LHCN-M2 (cell line): ENCODE data around the gene KRTAP10-3. TPM values are rescaled to one million over a fixed set of nuclear protein-coding genes. Genes with fewer than 3 reads are reported as not detected.
A peak's percentile ranks its signal among the peaks of the same experiment; 100 is the strongest.

Experiments used
- DNase-seq: peaks from one replicate; pipeline ENCODE4 v3.0.0-alpha.2; 2012; ENCODE audit warnings: low read depth
- total RNA-seq: library from RNA; depleted of rRNA; stranded (reverse); fragments of >200 nt; gene quantifications from 2 replicates; pipeline ENCODE4 v1.2.3, GENCODE V29; 2014

KRTAP10-3 gene
- total RNA-seq, 1 experiment from 2014 or later, result not detected

DNA sequence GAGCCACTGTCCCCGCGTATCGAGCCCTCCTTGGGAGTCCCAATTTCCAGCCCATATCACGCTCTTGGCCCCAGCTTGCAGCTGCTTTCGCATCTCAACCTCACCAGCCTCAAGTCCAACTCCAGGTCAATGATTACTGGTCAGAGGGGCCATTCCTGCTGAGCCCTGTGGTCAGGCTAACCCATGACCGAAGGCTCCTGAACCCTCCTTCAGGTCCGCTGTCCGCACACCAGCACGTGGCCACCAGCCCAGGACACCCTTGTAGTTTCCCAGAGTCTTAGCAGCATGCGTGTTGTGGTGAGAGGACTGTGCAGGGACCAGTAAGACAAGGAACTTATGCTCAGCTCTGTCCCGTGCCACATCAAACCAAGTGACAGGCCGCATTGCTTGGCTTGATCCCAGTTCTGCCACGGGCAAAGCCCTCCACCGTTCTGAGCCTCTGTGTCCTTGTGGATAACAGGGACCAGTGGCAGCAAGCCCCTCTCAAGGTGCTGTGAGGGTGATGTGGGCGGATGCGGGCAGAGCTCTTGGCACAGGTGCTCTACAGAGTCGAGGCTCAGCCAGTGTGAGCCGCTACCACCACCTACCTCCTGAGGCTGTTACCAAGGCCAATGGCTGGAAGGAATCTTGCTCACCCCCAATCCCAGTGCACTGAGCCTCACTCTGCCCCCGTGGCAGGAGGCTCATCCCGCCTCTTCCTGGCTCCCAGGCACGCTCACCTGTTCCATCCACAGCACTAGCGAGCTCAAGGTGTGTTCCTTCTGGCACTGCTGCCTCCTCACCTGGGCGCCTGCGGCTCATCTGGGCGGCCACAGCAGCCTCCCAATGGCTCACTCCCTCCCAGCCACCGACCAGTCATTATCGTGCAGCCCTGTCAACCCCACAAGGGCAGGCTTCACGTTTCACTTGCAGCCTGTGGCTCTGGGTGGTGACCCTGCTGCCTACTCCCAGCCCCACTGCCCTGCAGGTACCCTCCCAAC is 39.0 kb downstream of the KRTAP10-3 start:
- DNase-seq, result no peak

DNA sequence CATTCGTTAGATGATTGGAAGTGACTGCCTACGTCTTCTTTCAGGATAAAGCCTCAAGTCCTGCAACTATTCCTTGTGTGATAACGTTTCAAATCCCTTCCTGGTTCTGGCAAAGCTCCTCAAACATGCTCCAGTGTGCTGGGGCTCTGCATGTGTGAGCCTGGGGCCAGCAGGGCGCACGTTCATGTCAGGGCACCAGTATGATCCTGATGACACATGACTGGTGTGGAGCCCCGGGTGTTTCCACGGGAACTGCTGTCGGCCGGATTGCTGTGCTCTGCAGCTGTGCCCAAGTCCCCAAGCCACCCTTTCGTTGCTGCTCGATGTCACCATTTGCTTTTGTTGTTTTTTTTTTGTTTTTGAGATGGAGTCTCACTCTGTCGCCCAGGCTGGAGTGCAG is 39.9 kb downstream of the KRTAP10-3 start:
- no peak for DNase-seq

GRCh38 chr21:44517175-44517899 is 41.3 kb downstream of the KRTAP10-3 start:
- DNase-seq, result no peak

DNA sequence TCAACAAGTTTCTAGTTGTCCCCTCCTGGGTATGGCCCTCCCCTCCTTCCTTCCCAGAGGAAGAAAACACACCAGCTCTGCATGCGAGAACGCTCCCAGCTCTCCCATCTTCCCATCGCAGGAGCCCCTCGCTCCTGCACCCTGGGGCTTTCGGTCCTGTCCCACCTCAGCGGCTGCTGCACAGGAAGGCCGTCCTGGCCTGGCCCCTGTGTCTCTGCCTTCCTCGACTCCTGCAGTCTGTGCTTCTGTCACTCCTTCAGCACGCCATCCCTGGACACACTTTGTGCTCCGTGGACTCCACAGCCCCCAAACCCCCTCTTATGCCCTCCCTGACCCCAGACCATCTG is 41.8 kb downstream of the KRTAP10-3 start:
- no peak for DNase-seq

DNA sequence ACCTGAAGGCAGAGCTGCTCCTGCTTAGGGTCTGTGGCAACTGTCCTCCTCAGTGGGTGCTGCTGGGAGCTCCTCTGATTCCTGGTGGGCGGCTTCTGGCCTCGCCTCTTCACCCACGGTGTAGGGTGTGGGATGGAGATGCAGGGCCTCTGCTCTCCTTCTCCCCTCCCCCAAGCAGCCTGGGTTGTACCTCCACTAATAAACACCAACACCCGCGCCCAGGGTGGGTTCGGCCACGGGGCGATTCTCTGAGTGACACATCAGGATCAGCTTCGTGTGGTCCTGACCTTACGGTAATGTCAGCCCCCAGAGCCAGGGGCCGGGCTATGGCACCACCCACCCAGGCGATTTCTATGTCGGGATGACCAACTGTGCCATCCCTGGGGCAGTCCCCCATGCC is 42.3 kb downstream of the KRTAP10-3 start:
- no peak for DNase-seq

DNA sequence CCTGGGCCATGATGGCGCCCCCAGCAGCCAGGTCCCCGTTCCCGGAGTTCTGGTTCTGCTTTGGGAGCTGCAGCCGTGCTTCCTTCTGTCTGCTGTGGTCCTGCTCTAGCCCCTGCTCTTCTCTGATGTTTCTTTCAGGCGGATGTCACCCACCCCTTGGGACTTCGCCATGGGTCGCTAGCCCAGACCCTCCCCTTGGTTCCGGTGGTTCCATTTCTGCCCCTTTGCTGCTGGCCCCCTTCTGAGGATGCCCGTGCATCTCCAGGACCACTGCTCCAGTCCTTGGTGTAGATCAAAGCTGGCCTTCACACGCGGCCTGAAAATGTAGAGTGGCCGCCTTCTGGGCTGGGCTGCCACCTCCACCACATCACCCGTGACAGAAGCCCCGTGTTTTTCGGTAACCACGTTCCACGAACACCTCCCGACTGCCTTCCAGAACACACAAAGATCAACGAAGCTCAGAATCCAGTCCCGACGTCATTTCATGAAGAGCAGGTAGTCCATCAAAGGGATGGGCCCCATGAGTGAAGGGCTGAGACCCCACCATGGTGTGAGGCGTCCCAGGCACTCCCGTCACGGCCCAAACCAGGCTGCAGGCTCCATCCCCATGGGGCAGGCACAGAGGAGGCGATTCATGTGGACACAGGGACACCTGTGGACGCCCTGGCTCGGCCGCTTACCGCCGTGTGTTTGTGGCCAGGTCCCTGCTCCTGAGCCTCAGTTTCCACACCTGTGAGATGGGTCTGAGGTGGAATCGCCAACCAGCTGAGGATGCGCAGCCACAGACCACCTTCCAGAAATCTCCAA is 43.0 kb downstream of the KRTAP10-3 start:
- DNase-seq, result no peak

DNA sequence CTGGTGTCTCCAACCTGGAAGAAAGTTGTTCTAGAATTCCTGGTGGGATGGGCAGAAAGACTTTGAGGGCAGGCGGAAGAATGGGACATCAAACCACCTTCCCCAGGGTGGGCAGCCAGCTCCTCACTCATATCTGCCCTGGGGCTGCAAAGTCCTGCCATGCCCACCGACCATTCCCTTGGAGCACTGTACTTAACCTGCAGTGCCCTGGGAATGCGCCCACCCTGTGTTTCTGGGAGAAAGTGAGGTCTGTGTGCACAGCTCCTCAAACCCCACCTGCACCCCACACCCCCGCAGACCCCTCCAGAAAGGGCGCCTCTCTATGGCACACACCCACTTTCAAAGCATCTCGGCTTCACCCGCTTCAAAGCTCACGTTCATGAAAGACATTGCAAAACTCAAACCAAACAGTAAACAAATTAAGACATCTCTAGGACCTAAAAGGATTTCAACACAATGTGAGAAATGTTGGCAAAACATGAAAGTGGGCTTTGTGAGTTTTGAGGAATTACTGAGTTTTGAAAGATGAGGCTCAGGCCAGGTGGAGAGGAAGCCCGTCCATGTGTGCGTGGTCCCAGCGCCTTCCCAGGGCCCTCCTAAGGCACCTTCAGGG is 43.7 kb downstream of the KRTAP10-3 start:
- DNase-seq, result no peak

- DNase-seq, result no peak
Observed at GRCh38 chr21:44514218-44514520, 44.4 kb downstream of the KRTAP10-3 start.

GRCh38 chr21:44513389-44514217 is 45.0 kb downstream of the KRTAP10-3 start:
- DNase-seq, result no peak

DNA sequence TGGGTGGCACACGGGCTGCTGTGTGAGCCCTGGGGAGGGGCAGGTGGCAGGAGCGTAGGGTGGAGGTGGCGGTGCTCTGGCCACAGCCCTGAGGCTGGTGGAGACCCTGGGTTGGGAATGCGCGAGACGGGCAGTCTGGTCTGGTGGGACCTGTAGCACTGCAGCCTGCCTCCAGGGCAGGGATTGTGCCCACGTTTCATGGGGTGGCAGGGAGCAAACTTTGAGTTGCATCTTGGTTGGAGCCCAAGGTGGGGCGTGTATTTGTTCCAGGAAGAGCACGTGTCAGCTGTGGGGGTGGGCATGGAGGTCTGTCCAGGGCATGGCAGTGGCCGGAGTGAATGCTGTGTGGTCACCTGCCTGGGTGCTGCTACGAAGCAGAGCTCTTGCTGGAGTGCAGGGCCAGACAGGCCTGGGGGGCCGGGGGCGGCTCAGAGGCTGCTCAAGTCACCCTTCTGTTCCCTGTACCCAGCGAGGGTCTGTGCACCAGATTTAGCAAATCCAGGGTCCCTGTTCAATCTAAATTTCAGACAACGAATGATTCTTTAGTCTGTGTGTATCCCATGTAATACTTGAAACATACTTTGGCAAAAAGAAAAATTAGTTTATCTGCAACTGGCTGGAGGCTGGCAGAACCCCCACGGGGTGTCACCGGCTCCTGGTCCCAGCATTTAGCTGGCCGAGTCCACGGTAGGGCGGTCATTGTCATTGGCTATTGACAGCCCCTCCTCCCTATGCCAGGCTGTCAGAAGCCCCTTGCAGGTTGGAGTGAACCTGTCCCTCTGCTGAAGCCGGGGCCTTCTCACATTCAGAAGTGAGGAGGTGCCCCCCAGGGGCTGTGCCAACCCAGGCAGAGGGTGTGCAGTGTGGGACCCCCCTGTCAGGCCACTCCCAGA is 45.9 kb downstream of the KRTAP10-3 start:
- no peak for DNase-seq

- no peak for DNase-seq
Observed at GRCh38 chr21:44511938-44512275, 46.7 kb downstream of the KRTAP10-3 start.

GRCh38 chr21:44511219-44511937 is 47.2 kb downstream of the KRTAP10-3 start:
- DNase-seq, result no peak

DNA sequence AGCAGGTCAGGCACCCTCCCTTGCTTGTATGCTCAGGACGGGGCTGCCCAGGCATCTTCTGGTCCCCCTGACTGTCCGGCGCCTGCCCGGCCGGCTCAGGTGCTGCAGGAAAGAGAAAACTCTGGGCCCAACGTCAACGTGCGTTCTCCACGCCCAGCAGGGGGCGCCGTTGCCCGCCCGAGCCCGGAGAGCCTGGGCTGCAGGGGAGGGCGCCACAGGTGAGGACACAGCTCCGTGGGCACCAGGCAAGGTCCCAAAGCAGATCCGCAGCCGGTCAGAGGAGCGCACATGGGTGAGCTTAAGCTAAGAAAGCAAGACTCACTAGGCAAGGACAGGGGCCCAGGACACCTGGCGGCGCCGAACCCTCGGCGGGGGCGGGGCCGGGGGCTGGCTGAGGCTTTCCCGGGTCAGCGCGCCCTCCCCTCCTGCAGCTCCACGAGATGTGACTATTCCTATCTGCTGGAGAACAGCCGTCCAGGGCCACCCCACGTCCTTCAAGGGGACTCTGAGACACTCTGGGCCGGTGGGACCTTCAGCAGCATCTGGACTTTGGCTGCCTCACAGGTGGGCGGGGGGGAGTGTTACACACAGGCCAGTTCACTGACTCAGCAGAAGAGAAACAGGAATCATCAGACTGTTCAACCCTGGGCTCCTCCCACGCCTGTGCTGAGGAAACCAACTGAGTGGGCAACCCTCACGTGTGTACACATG is 47.9 kb downstream of the KRTAP10-3 start:
- DNase-seq, result peak; percentile 5

GRCh38 chr21:44510109-44510507 is 48.5 kb downstream of the KRTAP10-3 start:
- no peak for DNase-seq

DNA sequence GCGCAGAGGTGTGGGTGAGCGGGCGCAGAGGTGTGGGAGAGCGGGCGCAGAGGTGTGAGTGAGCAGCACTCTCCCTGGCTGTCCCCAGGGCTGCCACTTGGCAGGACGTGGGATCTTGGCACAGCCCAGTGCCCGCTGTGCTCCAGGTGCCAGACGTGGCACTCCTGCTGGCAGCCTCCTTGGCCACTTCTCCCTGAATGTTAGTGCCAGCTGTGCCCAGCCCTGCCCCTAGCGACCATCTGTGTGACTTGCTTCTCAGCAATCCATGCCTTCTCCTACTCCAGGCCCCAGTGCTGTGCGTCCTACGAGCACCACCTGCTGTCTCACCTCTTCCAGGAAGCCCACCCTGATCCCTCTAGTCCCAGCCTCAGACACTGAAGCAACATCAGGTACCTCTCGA is 49.1 kb downstream of the KRTAP10-3 start:
- DNase-seq, result peak; percentile 14

- no peak for DNase-seq
Observed at GRCh38 chr21:44508711-44509445, 49.7 kb downstream of the KRTAP10-3 start.

DNA sequence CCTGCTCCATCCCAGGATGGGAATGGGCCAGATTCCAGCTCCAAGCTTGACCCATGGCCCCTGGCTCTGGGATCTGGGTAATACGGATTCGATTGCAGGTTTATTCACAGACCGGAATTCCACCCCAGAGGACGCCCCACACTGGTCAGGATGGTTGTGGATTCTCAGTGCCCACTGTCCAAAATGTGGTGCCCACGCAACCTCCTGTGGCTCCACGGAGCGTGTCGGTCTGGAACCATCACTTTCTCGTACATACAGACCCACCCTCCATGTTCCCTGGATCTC is 50.2 kb downstream of the KRTAP10-3 start:
- DNase-seq, result no peak
